Tibial nerve (tissue), 4 donors: ENCODE results near the gene RALGDS. TPM values are rescaled to one million over a fixed set of nuclear protein-coding genes. Genes with fewer than 3 reads are reported as not detected.

Experiments
- DNase-seq, 2 donors: peaks; one replicate each; pipeline ENCODE4 v3.0.0-alpha.2; 2019; ENCODE audit warnings: low spot score in 2 of 2
- H3K27ac ChIP-seq, 4 donors: fragments of 200-600 bp; sonication (generic) in 3 of 4; one replicate each; pipeline ENCODE4 v1.5.1; 2017 to 2019; ENCODE audit warnings: mild to moderate bottlenecking in 1 of 4
- H3K27me3 ChIP-seq, 2 donors: fragments of 200-600 bp; sonication (generic) in 1 of 2; one replicate each; pipeline versions ENCODE4 v1.5.1 to v1.6.0; 2017 to 2019
- H3K36me3 ChIP-seq, 3 donors: fragments of 200-600 bp; sonication (generic); one replicate each; pipeline ENCODE4 v1.5.1; 2018 to 2019
- H3K4me1 ChIP-seq, 4 donors: fragments of 200-600 bp; sonication (generic) in 3 of 4; one replicate each; pipeline ENCODE4 v1.5.1; 2017 to 2019
- H3K4me3 ChIP-seq, 4 donors: fragments of 200-600 bp; sonication (generic) in 3 of 4; one replicate each; pipeline ENCODE4 v1.5.1; 2017 to 2019; ENCODE audit warnings: mild to moderate bottlenecking in 1 of 4, moderate library complexity in 1 of 4
- H3K9me3 ChIP-seq, 4 donors: fragments of 200-600 bp; sonication (generic) in 3 of 4; one replicate each; pipeline ENCODE4 v1.5.1; 2017 to 2019
- EP300 ChIP-seq, 2 donors: sonication (generic); formaldehyde crosslinking; IDR thresholded peaks; one replicate each; pipeline ENCODE4 v1.6.1; 2017; ENCODE audit warnings: antibody characterized with exemption in 2 of 2, mild to moderate bottlenecking in 1 of 2
- POLR2A ChIP-seq, 2 donors: fragments of 450-650 bp; IDR thresholded peaks; one replicate each; pipeline ENCODE4 v1.6.1; 2017; ENCODE audit warnings: antibody characterized with exemption in 2 of 2, mild to moderate bottlenecking in 2 of 2, moderate library complexity in 2 of 2
- WGBS, 2 donors: methylation state at CpG; one replicate each; pipeline ENCODE4 v1.1.5; 2018; 5-methylcytosine and 5-hydroxymethylcytosine counted together
- total RNA-seq, 4 donors: library from RNA; depleted of rRNA; stranded (reverse); fragments of >200 nt; gene quantifications; one replicate each; pipeline ENCODE4 v1.1.0, GENCODE V29; 2016
- TF ChIP-seq, protein P1 (sequence below), 5 experiments: fragments of 200-600 bp in 3 of 5; fragments of 450-650 bp in 2 of 5; sonication (generic) in 3 of 5; IDR thresholded peaks; one replicate each; pipeline ENCODE4 v1.5.1; 2016 to 2019; ENCODE audit warnings: antibody characterized with exemption in 5 of 5, mild to moderate bottlenecking in 3 of 5, moderate library complexity in 2 of 5

RALGDS gene
- total RNA-seq, 4 donors from 2014 or later, result 34.5 to 60.0 (median 48.7) TPM

GRCh38 chr9:133059623-133060022 is 61.4 kb downstream of the RALGDS start:
- WGBS, 2 donors, result 44 to 53% methylated on average over 7 of the region's 7 CpGs
- H3K9me3 ChIP-seq, result no peaks in the 10 kb centered on the region
- no peak for DNase-seq
- no peak overlapping the region for H3K27ac ChIP-seq
- H3K4me1 ChIP-seq, result peaks cover 0 to 5% (median 2%) of the 10 kb centered on the region in 4 donors
- no peak overlapping the region for H3K4me3 ChIP-seq
- TF ChIP-seq, protein P1, sequence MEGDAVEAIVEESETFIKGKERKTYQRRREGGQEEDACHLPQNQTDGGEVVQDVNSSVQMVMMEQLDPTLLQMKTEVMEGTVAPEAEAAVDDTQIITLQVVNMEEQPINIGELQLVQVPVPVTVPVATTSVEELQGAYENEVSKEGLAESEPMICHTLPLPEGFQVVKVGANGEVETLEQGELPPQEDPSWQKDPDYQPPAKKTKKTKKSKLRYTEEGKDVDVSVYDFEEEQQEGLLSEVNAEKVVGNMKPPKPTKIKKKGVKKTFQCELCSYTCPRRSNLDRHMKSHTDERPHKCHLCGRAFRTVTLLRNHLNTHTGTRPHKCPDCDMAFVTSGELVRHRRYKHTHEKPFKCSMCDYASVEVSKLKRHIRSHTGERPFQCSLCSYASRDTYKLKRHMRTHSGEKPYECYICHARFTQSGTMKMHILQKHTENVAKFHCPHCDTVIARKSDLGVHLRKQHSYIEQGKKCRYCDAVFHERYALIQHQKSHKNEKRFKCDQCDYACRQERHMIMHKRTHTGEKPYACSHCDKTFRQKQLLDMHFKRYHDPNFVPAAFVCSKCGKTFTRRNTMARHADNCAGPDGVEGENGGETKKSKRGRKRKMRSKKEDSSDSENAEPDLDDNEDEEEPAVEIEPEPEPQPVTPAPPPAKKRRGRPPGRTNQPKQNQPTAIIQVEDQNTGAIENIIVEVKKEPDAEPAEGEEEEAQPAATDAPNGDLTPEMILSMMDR (IDR thresholded peaks at IDR 0.05), result no peak
- TF ChIP-seq POLR2A (IDR thresholded peaks at IDR 0.05) (no peak), EP300 (IDR thresholded peaks at IDR 0.05) (no peak)
- H3K27me3 ChIP-seq, result no peaks in the 10 kb centered on the region
- H3K36me3 ChIP-seq, result peaks cover 0 to 50% (median 7%) of the 10 kb centered on the region in 3 donors

- Histone ChIP-seq H3K4me1 (peaks cover 0 to 5% (median 2%) of the 10 kb centered on the region in 4 donors), H3K36me3 (peaks cover 0 to 54% (median 16%) of the 10 kb centered on the region in 3 donors), H3K27ac (no peak overlapping the region), H3K9me3 (no peaks in the 10 kb centered on the region), H3K27me3 (no peaks in the 10 kb centered on the region), H3K4me3 (no peak overlapping the region)
- WGBS, 2 donors, result 79 to 83% methylated on average over 12 of the region's 12 CpGs
- TF ChIP-seq, protein P1 (IDR thresholded peaks at IDR 0.05), result no peak
- TF ChIP-seq POLR2A (IDR thresholded peaks at IDR 0.05), result no peak
- no peak for TF ChIP-seq EP300 (IDR thresholded peaks at IDR 0.05)
- no peak for DNase-seq
These were observed 62.3 kb downstream of the RALGDS start for GRCh38 chr9:133058550-133059320.

- TF ChIP-seq, protein P1 (IDR thresholded peaks at IDR 0.05), result no peak
- TF ChIP-seq POLR2A (IDR thresholded peaks at IDR 0.05) (no peak), EP300 (IDR thresholded peaks at IDR 0.05) (no peak)
- H3K36me3 ChIP-seq, result peaks cover 0 to 61% (median 20%) of the 10 kb centered on the region in 3 donors
- WGBS, 2 donors, result 70 to 73% methylated on average over 3 to 4 of the region's 7 CpGs
- H3K4me1 ChIP-seq, result peaks cover 0 to 5% (median 2%) of the 10 kb centered on the region in 4 donors
- no peaks in the 10 kb centered on the region for H3K27me3 ChIP-seq
- H3K9me3 ChIP-seq, result no peaks in the 10 kb centered on the region
- no peak for DNase-seq
- H3K4me3 ChIP-seq, result no peak overlapping the region
- no peak overlapping the region for H3K27ac ChIP-seq
These were observed 63.0 kb downstream of the RALGDS start for GRCh38 chr9:133058071-133058470.

- H3K4me3 ChIP-seq, result no peak overlapping the region
- 92% methylated on average over 12 of the region's 12 CpGs for WGBS, 2 donors
- H3K4me1 ChIP-seq, result peaks cover 0 to 5% (median 2%) of the 10 kb centered on the region in 4 donors
- DNase-seq, result no peak
- no peaks in the 10 kb centered on the region for H3K9me3 ChIP-seq
- peaks cover 0 to 66% (median 20%) of the 10 kb centered on the region in 3 donors for H3K36me3 ChIP-seq
- H3K27ac ChIP-seq, result no peak overlapping the region
- TF ChIP-seq EP300 (IDR thresholded peaks at IDR 0.05) (no peak), POLR2A (IDR thresholded peaks at IDR 0.05) (no peak)
- TF ChIP-seq, protein P1 (IDR thresholded peaks at IDR 0.05), result no peak
- H3K27me3 ChIP-seq, result no peaks in the 10 kb centered on the region
These were observed 63.5 kb downstream of the RALGDS start for GRCh38 chr9:133057553-133057952.

GRCh38 chr9:133057006-133057405 is 64.0 kb downstream of the RALGDS start:
- 71 to 94% methylated on average over 5 to 8 of the region's 8 CpGs for WGBS, 2 donors
- no peak overlapping the region for H3K4me3 ChIP-seq
- no peak for DNase-seq
- H3K36me3 ChIP-seq, result peaks cover 0 to 71% (median 24%) of the 10 kb centered on the region in 3 donors
- no peaks in the 10 kb centered on the region for H3K27me3 ChIP-seq
- H3K27ac ChIP-seq, result peak overlapping the region in 1 of 4 donors; percentile 30
- TF ChIP-seq POLR2A (IDR thresholded peaks at IDR 0.05), result no peak
- TF ChIP-seq EP300 (IDR thresholded peaks at IDR 0.05), result no peak
- TF ChIP-seq, protein P1 (IDR thresholded peaks at IDR 0.05), result no peak
- H3K9me3 ChIP-seq, result no peaks in the 10 kb centered on the region
- peaks cover 0 to 5% (median 2%) of the 10 kb centered on the region in 4 donors for H3K4me1 ChIP-seq
